NCI-H524 (cell line): Measurements from ENCODE around the gene SLC2A14.
A peak's percentile ranks its signal among the peaks of the same experiment; 100 is the strongest.
"Not testable (repeated sequence)": the region's sequence is repeated elsewhere in the genome, so short reads cannot be mapped to it uniquely, and the experiment has no call there.

Experiments
- DNase-seq, 2 experiments: peaks; one replicate each; lab custom pipeline; 2025; lab: John Stamatoyannopoulos, UW

Gene SLC2A14

GRCh38 chr12:7869137-7869536 lies 3.6 kb downstream of the SLC2A14 start:
- DNase-seq: no peak

DNA sequence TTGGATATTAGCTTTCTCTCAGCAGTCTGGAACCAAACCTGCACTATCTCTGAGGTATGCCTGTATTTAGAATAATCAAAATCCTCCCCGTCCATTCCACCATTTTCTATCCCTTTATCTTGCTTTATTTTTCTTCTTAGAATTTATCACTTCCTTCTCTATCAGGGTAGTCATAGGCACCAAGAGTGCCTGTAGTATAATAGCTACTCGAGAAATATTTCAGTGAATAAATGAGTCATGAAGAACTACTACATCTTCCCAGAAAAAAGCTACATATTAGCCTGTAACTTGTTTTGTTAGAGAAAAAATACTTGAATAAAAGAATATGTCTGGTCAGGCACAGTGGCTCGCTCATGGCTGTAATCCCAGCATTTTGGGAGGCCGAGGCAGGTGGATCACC lies 4.3 kb downstream of the SLC2A14 start:
- DNase-seq: no peak

GRCh38 chr12:7864601-7865150 lies 8.0 kb downstream of the SLC2A14 start:
- no peak for DNase-seq

DNA sequence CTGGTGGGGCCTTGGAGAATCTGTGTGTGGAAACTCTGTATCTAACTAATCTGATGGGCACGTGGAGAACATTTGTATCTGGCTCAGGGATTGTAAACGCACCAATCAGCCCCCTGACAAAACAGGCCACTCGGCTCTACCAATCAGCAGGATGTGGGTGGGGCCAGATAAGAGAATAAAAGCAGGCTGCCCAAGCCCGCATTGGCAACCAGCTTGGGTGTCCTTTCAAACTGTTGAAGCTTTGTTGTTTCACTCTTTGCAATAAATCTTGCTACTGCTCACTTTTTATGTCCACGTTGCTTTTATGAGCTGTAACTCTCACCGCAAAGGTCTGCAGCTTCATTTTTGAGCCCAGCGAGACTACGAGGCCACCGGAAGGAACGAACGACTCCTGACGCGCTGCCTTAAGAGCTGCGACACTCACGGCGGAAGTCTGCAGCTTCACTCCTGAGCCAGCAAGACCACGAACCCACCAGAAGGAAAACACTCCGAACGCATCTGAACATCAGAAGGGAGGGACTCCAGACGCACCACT lies 9.8 kb downstream of the SLC2A14 start:
- DNase-seq: not testable (repeated sequence)

DNA sequence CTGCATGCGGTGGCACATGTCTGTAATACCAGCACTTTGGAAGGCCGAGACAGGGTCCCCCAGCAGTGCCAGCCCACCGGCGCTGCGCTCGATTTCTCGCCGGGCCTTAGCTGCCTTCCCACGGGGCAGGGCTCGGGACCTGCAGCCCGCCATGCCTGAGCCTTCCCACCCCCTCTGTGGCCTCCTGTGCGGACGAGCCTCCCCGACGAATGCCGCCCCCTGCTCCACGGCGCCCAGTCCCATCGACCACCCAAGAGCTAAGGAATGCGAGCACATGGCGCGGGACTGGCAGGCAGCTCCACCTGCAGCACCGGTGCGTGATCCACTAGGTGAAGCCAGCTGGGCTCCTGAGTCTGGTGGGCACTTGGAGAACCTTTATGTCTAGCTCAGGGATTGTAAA lies 10.4 kb downstream of the SLC2A14 start:
- not testable (repeated sequence) for DNase-seq

GRCh38 chr12:7859552-7859951 lies 13.2 kb downstream of the SLC2A14 start:
- no peak for DNase-seq

GRCh38 chr12:7857971-7858370 lies 14.7 kb downstream of the SLC2A14 start:
- no peak for DNase-seq

GRCh38 chr12:7856516-7856915 lies 16.2 kb downstream of the SLC2A14 start:
- no peak for DNase-seq

GRCh38 chr12:7853557-7853956 lies 19.2 kb downstream of the SLC2A14 start:
- no peak for DNase-seq

- not testable (repeated sequence) for DNase-seq
Measured at GRCh38 chr12:7851622-7852081, 21.1 kb downstream of the SLC2A14 start.

DNA sequence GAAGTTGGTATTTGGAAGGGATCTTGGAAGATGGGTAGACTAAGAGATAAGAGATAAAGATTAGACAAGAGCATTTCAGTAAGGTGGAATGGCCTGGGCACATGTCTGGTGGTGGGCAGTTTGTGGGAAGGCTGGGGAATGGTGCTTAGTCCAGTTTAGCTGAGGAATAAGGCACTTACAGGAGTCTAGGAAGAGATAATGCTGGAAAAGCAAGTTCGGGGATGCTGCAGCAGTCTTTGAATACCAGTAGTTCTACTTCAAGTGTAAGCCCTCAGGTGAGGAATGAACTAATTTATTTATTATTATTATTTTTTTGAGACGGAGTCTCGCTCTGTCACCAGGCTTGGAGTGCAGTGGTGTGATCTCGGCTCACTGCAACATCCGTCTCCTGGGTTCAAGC lies 22.6 kb downstream of the SLC2A14 start:
- not testable (repeated sequence) for DNase-seq

DNA sequence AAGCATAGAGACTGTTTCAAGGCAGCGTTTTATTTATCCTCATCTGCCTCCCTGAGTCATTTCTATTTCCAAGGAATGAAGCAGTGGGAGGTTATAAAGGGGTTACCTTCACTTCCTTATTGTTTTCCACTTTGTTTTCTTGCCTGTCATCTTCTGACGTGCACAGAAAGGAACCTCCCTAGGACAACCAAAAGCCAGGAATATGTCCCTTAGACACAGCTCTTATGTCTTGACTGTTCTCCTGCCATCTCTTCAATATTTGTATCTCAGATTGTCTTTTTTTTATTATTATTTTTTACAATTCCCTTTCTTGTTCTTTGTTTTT lies 24.7 kb downstream of the SLC2A14 start:
- DNase-seq: not testable (repeated sequence)

- not testable (repeated sequence) for DNase-seq
Measured at GRCh38 chr12:7847226-7848097, 25.3 kb downstream of the SLC2A14 start.

- DNase-seq: no peak
Measured at GRCh38 chr12:7844116-7844515, 28.6 kb downstream of the SLC2A14 start.

- DNase-seq: not testable (repeated sequence)
Measured at GRCh38 chr12:7843583-7843982, 29.1 kb downstream of the SLC2A14 start.

DNA sequence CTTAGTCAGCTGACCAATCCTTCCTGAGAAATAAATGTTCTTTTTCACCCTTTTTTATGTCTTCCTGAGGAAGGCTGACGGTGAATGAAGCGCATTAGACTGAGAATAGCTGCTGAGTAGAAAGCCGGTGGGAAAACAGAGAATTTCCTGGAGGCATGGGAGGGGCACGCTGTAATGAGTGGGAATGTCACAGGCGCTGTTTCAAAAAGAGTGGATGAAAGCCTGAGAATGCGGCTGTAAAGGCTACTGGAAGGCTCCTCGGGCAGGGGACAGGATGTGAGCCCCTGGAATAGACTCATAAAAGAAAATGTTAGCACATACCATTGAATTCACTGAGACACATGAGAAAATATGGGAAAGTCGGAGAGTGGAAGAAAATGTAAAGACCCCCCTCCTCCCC lies 29.6 kb downstream of the SLC2A14 start:
- not testable (repeated sequence) for DNase-seq

DNA sequence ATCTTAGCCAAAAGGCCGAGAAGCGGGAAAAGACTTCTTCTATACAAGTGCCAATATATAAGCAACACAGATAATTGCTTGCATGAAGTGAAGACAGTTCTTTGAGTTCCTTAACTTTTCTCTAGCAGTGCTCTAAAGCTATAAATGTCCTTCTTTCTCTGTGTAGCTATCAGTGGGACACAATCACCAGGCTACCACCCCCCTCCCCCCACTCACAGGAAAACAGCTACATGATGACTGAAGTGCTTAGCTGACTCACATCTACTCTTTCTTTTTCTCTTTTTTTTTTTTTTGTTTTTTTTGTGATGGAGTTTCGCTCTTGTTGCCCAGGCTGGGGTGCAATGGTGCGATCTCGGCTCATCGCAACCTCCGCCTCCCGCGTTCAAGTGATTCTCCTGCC lies 30.3 kb downstream of the SLC2A14 start:
- not testable (repeated sequence) for DNase-seq

- peak in 1 of 2 experiments; percentile 0 for DNase-seq
Measured at GRCh38 chr12:7839848-7840247, 32.9 kb downstream of the SLC2A14 start.

- DNase-seq: peak; percentile 20 to 70
Measured at GRCh38 chr12:7839226-7839625, 33.5 kb downstream of the SLC2A14 start.

DNA sequence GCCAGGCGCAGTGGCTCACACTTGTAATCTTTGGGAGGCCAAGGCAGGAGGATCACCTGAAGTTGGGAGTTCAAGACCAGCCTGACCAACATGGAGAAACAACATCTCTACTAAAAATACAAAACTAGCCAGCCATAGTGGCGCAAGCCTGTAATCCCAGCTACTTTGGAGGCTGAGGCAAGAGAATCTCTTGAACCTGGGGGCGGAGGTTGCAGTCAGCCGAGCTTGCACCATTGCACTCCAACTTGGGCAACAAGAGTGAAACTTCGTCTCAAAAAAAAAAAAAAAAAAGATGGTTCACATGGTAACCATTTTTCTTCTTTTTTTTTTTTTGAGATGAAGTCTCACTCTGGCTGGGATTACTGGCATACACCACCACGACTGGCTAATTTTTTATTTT lies 35.3 kb downstream of the SLC2A14 start:
- DNase-seq: no peak

DNA sequence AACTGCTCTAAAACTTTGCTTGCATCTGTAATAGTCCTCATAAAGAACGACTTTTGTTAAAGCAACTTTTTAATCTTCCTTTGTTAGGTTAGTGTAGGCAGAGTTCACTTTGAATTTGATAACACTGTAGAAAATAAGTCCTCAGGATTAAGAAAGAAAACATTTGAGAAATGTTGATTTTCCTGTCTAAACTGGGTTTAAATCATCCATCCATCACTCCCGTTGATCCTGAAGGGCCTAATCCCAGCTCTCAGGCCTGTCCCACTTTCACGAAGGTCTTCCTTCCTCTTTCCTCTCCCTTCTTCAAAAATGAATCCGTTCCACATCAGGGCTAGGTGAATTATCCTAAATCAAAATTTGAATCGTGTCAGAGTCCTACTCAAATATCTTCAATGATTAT lies 36.9 kb downstream of the SLC2A14 start:
- no peak for DNase-seq

- no peak for DNase-seq
Measured at GRCh38 chr12:7835116-7835515, 37.6 kb downstream of the SLC2A14 start.

- no peak for DNase-seq
Measured at GRCh38 chr12:7834701-7835100, 38.0 kb downstream of the SLC2A14 start.
